ENCODE data around the gene ZNF232. TPM values are rescaled to one million over a fixed set of nuclear protein-coding genes. Genes with fewer than 3 reads are reported as not detected.
"Not testable (repeated sequence)": the region's sequence is repeated elsewhere in the genome, so short reads cannot be mapped to it uniquely, and the experiment has no call there.

The ZNF232 gene
- total RNA-seq, 1 donor from 2014 or later: 7.9 TPM

GRCh38 chr17:5092218-5093010, 19.3 kb downstream of the ZNF232 start:
- Mint-ChIP-seq H3K4me1 (ENCODE audit: unreplicated experiment) (no peaks in the 10 kb centered on the region), H3K27ac (ENCODE audit: unreplicated experiment) (no peak overlapping the region), H3K4me3 (ENCODE audit: unreplicated experiment) (no peak overlapping the region), H3K9me3 (ENCODE audit: unreplicated experiment) (peaks cover 43% of the 10 kb centered on the region), H3K27me3 (ENCODE audit: unreplicated experiment) (peaks cover 2% of the 10 kb centered on the region), H3K36me3 (ENCODE audit: unreplicated experiment) (peaks cover 19% of the 10 kb centered on the region)
- TF ChIP-seq CTCF (IDR thresholded peaks at IDR 0.05): no peak
- no peak for DNase-seq (ENCODE audit: extremely low spot score, unreplicated experiment)

- H3K4me3 Mint-ChIP-seq (ENCODE audit: unreplicated experiment): no peak overlapping the region
- peaks cover 11% of the 10 kb centered on the region for H3K9me3 Mint-ChIP-seq (ENCODE audit: unreplicated experiment)
- no peak for DNase-seq (ENCODE audit: extremely low spot score, unreplicated experiment)
These were observed 31.1 kb downstream of the ZNF232 start for GRCh38 chr17:5080591-5080990.

GRCh38 chr17:5078106-5079028, 33.3 kb downstream of the ZNF232 start, which contains the start of gene ZFP3:
ZFP3 (plus strand) TSS chr17:5078467; CDS start chr17:5091505, 13,038 bp downstream.
- H3K27me3 Mint-ChIP-seq (ENCODE audit: unreplicated experiment): peaks cover 5% of the 10 kb centered on the region
- peaks cover 6% of the 10 kb centered on the region for H3K9me3 Mint-ChIP-seq (ENCODE audit: unreplicated experiment)

More at GRCh38 chr17:5080591-5080990, 31.1 kb downstream of the ZNF232 start:
- TF ChIP-seq CTCF (IDR thresholded peaks at IDR 0.05): no peak
- H3K4me1 Mint-ChIP-seq (ENCODE audit: unreplicated experiment): no peaks in the 10 kb centered on the region
- no peak overlapping the region for H3K27ac Mint-ChIP-seq (ENCODE audit: unreplicated experiment)
- no peaks in the 10 kb centered on the region for H3K36me3 Mint-ChIP-seq (ENCODE audit: unreplicated experiment)
- H3K27me3 Mint-ChIP-seq (ENCODE audit: unreplicated experiment): no peaks in the 10 kb centered on the region

GRCh38 chr17:5077781-5078105, 33.9 kb downstream of the ZNF232 start:
- no peak for TF ChIP-seq CTCF (IDR thresholded peaks at IDR 0.05)
- DNase-seq (ENCODE audit: extremely low spot score, unreplicated experiment): no peak
- Mint-ChIP-seq H3K9me3 (ENCODE audit: unreplicated experiment) (peaks cover 6% of the 10 kb centered on the region), H3K27ac (ENCODE audit: unreplicated experiment) (no peak overlapping the region), H3K4me1 (ENCODE audit: unreplicated experiment) (no peaks in the 10 kb centered on the region), H3K36me3 (ENCODE audit: unreplicated experiment) (no peaks in the 10 kb centered on the region), H3K4me3 (ENCODE audit: unreplicated experiment) (peak overlapping the region; percentile 64), H3K27me3 (ENCODE audit: unreplicated experiment) (peaks cover 5% of the 10 kb centered on the region)

More at GRCh38 chr17:5078106-5079028, 33.3 kb downstream of the ZNF232 start, which contains the start of gene ZFP3:
- no peaks in the 10 kb centered on the region for H3K4me1 Mint-ChIP-seq (ENCODE audit: unreplicated experiment)
- peak within 1 kb of the TSS; percentile 64 for H3K4me3 Mint-ChIP-seq (ENCODE audit: unreplicated experiment)
- H3K36me3 Mint-ChIP-seq (ENCODE audit: unreplicated experiment): no peaks in the 10 kb centered on the region
- no peak within 1 kb of the TSS for H3K27ac Mint-ChIP-seq (ENCODE audit: unreplicated experiment)
- no peak for TF ChIP-seq CTCF (IDR thresholded peaks at IDR 0.05)
- no peak for DNase-seq (ENCODE audit: extremely low spot score, unreplicated experiment)

- not testable (repeated sequence) for H3K36me3 Mint-ChIP-seq (ENCODE audit: unreplicated experiment); H3K4me3 Mint-ChIP-seq (ENCODE audit: unreplicated experiment); H3K9me3 Mint-ChIP-seq (ENCODE audit: unreplicated experiment); H3K27ac Mint-ChIP-seq (ENCODE audit: unreplicated experiment); DNase-seq (ENCODE audit: extremely low spot score, unreplicated experiment); H3K4me1 Mint-ChIP-seq (ENCODE audit: unreplicated experiment); H3K27me3 Mint-ChIP-seq (ENCODE audit: unreplicated experiment)
These were observed 34.4 kb downstream of the ZNF232 start for GRCh38 chr17:5077275-5077674.

GRCh38 chr17:5075472-5075871, 36.2 kb downstream of the ZNF232 start:
- not testable (repeated sequence) for H3K9me3 Mint-ChIP-seq (ENCODE audit: unreplicated experiment); H3K27ac Mint-ChIP-seq (ENCODE audit: unreplicated experiment); H3K4me3 Mint-ChIP-seq (ENCODE audit: unreplicated experiment); H3K36me3 Mint-ChIP-seq (ENCODE audit: unreplicated experiment); DNase-seq (ENCODE audit: extremely low spot score, unreplicated experiment); H3K4me1 Mint-ChIP-seq (ENCODE audit: unreplicated experiment)
- peaks cover 14% of the 10 kb centered on the region for H3K27me3 Mint-ChIP-seq (ENCODE audit: unreplicated experiment)
